Sigmoid colon (tissue), 7 donors: ENCODE measurements around the gene KLRC1. TPM values are rescaled to one million over a fixed set of nuclear protein-coding genes. Genes with fewer than 3 reads are reported as not detected.

Experiments used
- DNase-seq: peaks from one replicate; pipeline ENCODE4 v3.0.0-alpha.2; 2019
- H3K27ac ChIP-seq, 4 donors: fragments of 200-600 bp; sonication (generic); one replicate each; pipeline ENCODE4 v1.5.1; 2016 to 2019; ENCODE audit warnings: mild to moderate bottlenecking in 1 of 4
- H3K27me3 ChIP-seq, 3 donors: fragments of 200-600 bp; sonication (generic); one replicate each; pipeline ENCODE4 v1.5.1; 2019; ENCODE audit warnings: mild to moderate bottlenecking in 1 of 3
- H3K36me3 ChIP-seq, 4 donors: fragments of 200-600 bp; sonication (generic); one replicate each; pipeline ENCODE4 v1.5.1; 2016 to 2019
- H3K4me1 ChIP-seq, 4 donors: fragments of 200-600 bp; sonication (generic); one replicate each; pipeline ENCODE4 v1.5.1; 2017 to 2019
- H3K4me3 ChIP-seq, 4 donors: fragments of 200-600 bp; sonication (generic); one replicate each; pipeline ENCODE4 v1.5.1; 2017 to 2019; ENCODE audit warnings: mild to moderate bottlenecking in 2 of 4, moderate library complexity in 1 of 4
- H3K9me3 ChIP-seq, 4 donors: fragments of 200-600 bp in 3 of 4; sonication (generic) in 3 of 4; one replicate each; pipeline versions ENCODE4 v1.5.1 to v1.6.1; 2013 to 2019
- CTCF ChIP-seq, 4 experiments: fragments of 450-650 bp in 3 of 4; fragments of 200-600 bp in 1 of 4; IDR thresholded peaks; one replicate each; pipeline ENCODE4 v1.5.1; 2016 to 2019; ENCODE audit warnings: antibody characterized with exemption in 4 of 4, mild to moderate bottlenecking in 3 of 4, moderate library complexity in 2 of 4
- EP300 ChIP-seq, 4 donors: sonication (generic); formaldehyde crosslinking; IDR thresholded peaks; one replicate each; pipeline ENCODE4 v1.6.1; 2017; ENCODE audit warnings: antibody characterized with exemption in 4 of 4
- POLR2A ChIP-seq, 2 donors: fragments of 450-650 bp; IDR thresholded peaks; one replicate each; pipeline ENCODE4 v1.6.1; 2016; ENCODE audit warnings: antibody characterized with exemption in 2 of 2, mild to moderate bottlenecking in 2 of 2, moderate library complexity in 2 of 2
- POLR2AphosphoS5 ChIP-seq, 4 donors: sonication (generic); formaldehyde crosslinking; IDR thresholded peaks; one replicate each; pipeline ENCODE4 v1.6.1; 2017; ENCODE audit warnings: antibody characterized with exemption in 4 of 4
- WGBS, 2 donors: extraction: QIAGEN DNeasy Blood & Tissue Kit; methylation state at CpG; one replicate each; pipeline ENCODE4 v1.1.7; 2013; 5-methylcytosine and 5-hydroxymethylcytosine counted together
- intact Hi-C: fragments of 100-400 bp; cut with DNase I; formaldehyde crosslinking; loops from one replicate; pipeline ENCODE4 v1.15.1; 2023
- polyA plus RNA-seq, 3 donors: library from polyadenylated mRNA; stranded (reverse); fragments of 200-250 nt; gene quantifications; one replicate each; pipeline ENCODE4 v1.2.3, GENCODE V29; 2013
- total RNA-seq, 4 donors: library from RNA; depleted of rRNA; stranded (reverse); fragments of >200 nt; gene quantifications; one replicate each; pipeline ENCODE4 v1.1.0, GENCODE V29; 2016
- donor health status: healthy with polysubstance abuse.
- donor health status: Bipolar disorder and iron deficiency.
- donor health status: healthy.

KLRC1 gene
- total and polyA plus RNA-seq, 7 donors: 0.69 to 1.8 (median 1.3) TPM; not detected in 4

- Histone ChIP-seq H3K27me3 (no peaks in the 10 kb centered on the region), H3K9me3 (no peaks in the 10 kb centered on the region), H3K36me3 (no peaks in the 10 kb centered on the region), H3K4me3 (no peak overlapping the region), H3K27ac (no peak overlapping the region), H3K4me1 (peaks cover 0 to 5% (median 0%) of the 10 kb centered on the region in 4 donors)
- WGBS, 2 donors: 45 to 81% methylated on average over 3 of the region's 3 CpGs
- intact Hi-C loops: no loop called here
- no peak for DNase-seq
- TF ChIP-seq POLR2A (IDR thresholded peaks at IDR 0.05) (no peak), CTCF (IDR thresholded peaks at IDR 0.05) (no peak), POLR2AphosphoS5 (IDR thresholded peaks at IDR 0.05) (no peak), EP300 (IDR thresholded peaks at IDR 0.05) (no peak)
These were observed 44.3 kb downstream of the KLRC1 start for GRCh38 chr12:10408842-10409241.

GRCh38 chr12:10406725-10407124 is 46.5 kb downstream of the KLRC1 start:
- intact Hi-C loops: no loop called here
- Histone ChIP-seq H3K27ac (no peak overlapping the region), H3K36me3 (no peaks in the 10 kb centered on the region), H3K9me3 (no peaks in the 10 kb centered on the region), H3K4me1 (peaks cover 0 to 5% (median 0%) of the 10 kb centered on the region in 4 donors), H3K4me3 (no peak overlapping the region), H3K27me3 (no peaks in the 10 kb centered on the region)
- WGBS, 2 donors: 49 to 77% methylated on average over 4 of the region's 4 CpGs
- DNase-seq: peak; percentile 63
- TF ChIP-seq POLR2AphosphoS5 (IDR thresholded peaks at IDR 0.05) (no peak), EP300 (IDR thresholded peaks at IDR 0.05) (no peak), POLR2A (IDR thresholded peaks at IDR 0.05) (no peak), CTCF (IDR thresholded peaks at IDR 0.05) (no peak)

GRCh38 chr12:10405294-10405693 is 47.9 kb downstream of the KLRC1 start:
- H3K4me1 ChIP-seq: peaks cover 0 to 5% (median 0%) of the 10 kb centered on the region in 4 donors
- intact Hi-C loops: no loop called here
- no peak overlapping the region for H3K27ac ChIP-seq
- H3K4me3 ChIP-seq: no peak overlapping the region
- DNase-seq: no peak
- TF ChIP-seq CTCF (IDR thresholded peaks at IDR 0.05) (no peak), EP300 (IDR thresholded peaks at IDR 0.05) (no peak), POLR2AphosphoS5 (IDR thresholded peaks at IDR 0.05) (no peak), POLR2A (IDR thresholded peaks at IDR 0.05) (no peak)
- no peaks in the 10 kb centered on the region for H3K27me3 ChIP-seq
- H3K36me3 ChIP-seq: no peaks in the 10 kb centered on the region
- H3K9me3 ChIP-seq: no peaks in the 10 kb centered on the region
- 93 to 96% methylated on average over 5 of the region's 5 CpGs for WGBS, 2 donors

- TF ChIP-seq POLR2AphosphoS5 (IDR thresholded peaks at IDR 0.05): no peak
- no peak for TF ChIP-seq EP300 (IDR thresholded peaks at IDR 0.05)
- TF ChIP-seq CTCF (IDR thresholded peaks at IDR 0.05): no peak
- no peak for TF ChIP-seq POLR2A (IDR thresholded peaks at IDR 0.05)
- no peaks in the 10 kb centered on the region for H3K27me3 ChIP-seq
- no peaks in the 10 kb centered on the region for H3K9me3 ChIP-seq
- no peaks in the 10 kb centered on the region for H3K36me3 ChIP-seq
- intact Hi-C loops: no loop called here
- no peak overlapping the region for H3K27ac ChIP-seq
- H3K4me1 ChIP-seq: peaks cover 0 to 5% (median 0%) of the 10 kb centered on the region in 4 donors
- H3K4me3 ChIP-seq: no peak overlapping the region
- no peak for DNase-seq
These were observed 48.4 kb downstream of the KLRC1 start for GRCh38 chr12:10404798-10405197.

- no peak for DNase-seq
- H3K4me3 ChIP-seq: no peak overlapping the region
- no peak for TF ChIP-seq POLR2AphosphoS5 (IDR thresholded peaks at IDR 0.05)
- TF ChIP-seq POLR2A (IDR thresholded peaks at IDR 0.05): no peak
- TF ChIP-seq CTCF (IDR thresholded peaks at IDR 0.05): no peak
- peaks cover 0 to 2% (median 2%) of the 10 kb centered on the region in 4 donors for H3K4me1 ChIP-seq
- intact Hi-C loops: no loop called here
- no peaks in the 10 kb centered on the region for H3K36me3 ChIP-seq
- H3K27me3 ChIP-seq: no peaks in the 10 kb centered on the region
- no peaks in the 10 kb centered on the region for H3K9me3 ChIP-seq
- no peak overlapping the region for H3K27ac ChIP-seq
These were observed 52.3 kb downstream of the KLRC1 start for GRCh38 chr12:10400829-10401228.
